ENCODE measurements around the gene PLA2G2F. TPM values are rescaled to one million over a fixed set of nuclear protein-coding genes. Genes with fewer than 3 reads are reported as not detected.

Gene PLA2G2F
- total RNA-seq, 1 donor from 2014 or later = not detected

Other genes with a start within 250 kb of the PLA2G2F start
- not detected for gene PLA2G2E, start 215.7 kb upstream of the PLA2G2F start, total RNA-seq
- gene PLA2G2A, start 159.7 kb upstream of the PLA2G2F start, total RNA-seq = not detected
- 0.52 TPM for gene PLA2G5, start 69.1 kb upstream of the PLA2G2F start, total RNA-seq
- not detected for gene PLA2G2D, start 19.8 kb upstream of the PLA2G2F start, total RNA-seq
- gene UBXN10, start 46.8 kb downstream of the PLA2G2F start, total RNA-seq = 0.52 TPM
- gene PLA2G2C, start 47.2 kb downstream of the PLA2G2F start, total RNA-seq = not detected
- gene VWA5B1, start 151.6 kb downstream of the PLA2G2F start, total RNA-seq = 0.52 TPM